ENCODE results near the gene LRRN3. TPM values are rescaled to one million over a fixed set of nuclear protein-coding genes. Genes with fewer than 3 reads are reported as not detected.
"Not testable (repeated sequence)": the region's sequence is repeated elsewhere in the genome, so short reads cannot be mapped to it uniquely, and the experiment has no call there.

LRRN3 gene
- total and polyA plus RNA-seq, 10 of the 15 experiments (the other 5 are each of a cell fraction or from before 2014, with no cell fraction given), result 0.02 to 0.24 (median 0.11) TPM; not detected in 3

- TF ChIP-seq CUX1 (IDR thresholded peaks at IDR 0.05; ENCODE audit: insufficient replicate concordance, low read depth, low read length) (no peak), ZBED1 (IDR thresholded peaks at IDR 0.05; ENCODE audit: borderline replicate concordance) (no peak), ASH2L (IDR thresholded peaks at IDR 0.05; ENCODE audit: borderline replicate concordance, low read depth) (no peak), ZSCAN29 (IDR thresholded peaks at IDR 0.05) (no peak), ELK1 (IDR thresholded peaks at IDR 0.05; ENCODE audit: low read depth, low read length) (no peak)
Observed at GRCh38 chr7:111068618-111069017, 22.3 kb upstream of the LRRN3 start (continued).

- H4K20me1 ChIP-seq (ENCODE audit: control insufficient read depth, insufficient read depth), result no peaks in the 10 kb centered on the region
- no peak for ATAC-seq
- no peaks in the 10 kb centered on the region for H3K27me3 ChIP-seq (replicated peaks in 1 of 2; ENCODE audit: control insufficient read depth in 2 of 2, insufficient read depth in 2 of 2, low read length in 1 of 2)
- POLR2A ChIA-PET, result no interaction called here
- H3K9me3 ChIP-seq (replicated peaks; ENCODE audit: control insufficient read depth, insufficient read depth, low read length), result no peaks in the 10 kb centered on the region
- CTCF ChIA-PET, result no interaction called here
- no peak overlapping the region for H2AFZ ChIP-seq (ENCODE audit: control insufficient read depth, low read depth, low read length)
- H3K36me3 ChIP-seq (ENCODE audit: control insufficient read depth in 2 of 2, insufficient read depth in 2 of 2, low read length in 1 of 2), result no peaks in the 10 kb centered on the region
- RAD21 ChIA-PET (ENCODE audit: unreplicated experiment), result no interaction called here
- H3K27ac ChIP-seq (ENCODE audit: control insufficient read depth, insufficient read depth), result no peak overlapping the region
- TF ChIP-seq EGR1 (IDR thresholded peaks at IDR 0.05; ENCODE audit: borderline replicate concordance in 1 of 2, low read depth in 2 of 2, low read length in 2 of 2), result no peak
- no peak for DNase-seq (ENCODE audit: low read depth, low spot score)
- no TSS peak for BruUV-seq (replicated peaks)
- FAIRE-seq, result no peak
- H3K9ac ChIP-seq (ENCODE audit: control insufficient read depth, insufficient read depth, low read length), result no peak overlapping the region
- in situ Hi-C loops (cut with MboI), result no loop called here
- no peak overlapping the region for H3K4me3 ChIP-seq
- SMC1A ChIA-PET (ENCODE audit: uncharacterized antibody, unreplicated experiment), result no interaction called here
- no peaks in the 10 kb centered on the region for H3K4me1 ChIP-seq (ENCODE audit: control insufficient read depth, insufficient read depth, low read length)
- no peaks in the 10 kb centered on the region for H3K79me2 ChIP-seq (ENCODE audit: control insufficient read depth, insufficient read depth, low read length)
- intact Hi-C loops (cut with micrococcal nuclease; ENCODE audit: unreplicated experiment), result no loop called here
- H3K4me2 ChIP-seq (ENCODE audit: control insufficient read depth, insufficient read depth), result no peak overlapping the region
Observed at GRCh38 chr7:111071556-111071955, 19.4 kb upstream of the LRRN3 start.

- RAD21 ChIA-PET (ENCODE audit: unreplicated experiment), result interaction anchor here (0.7 kb wide), 1 partner anchor 27 kb away, joined by 4 read pairs; no protein-coding TSS in a partner anchor
- BruUV-seq (replicated peaks); FAIRE-seq; CTCF ChIA-PET; H4K20me1 ChIP-seq (ENCODE audit: control insufficient read depth, insufficient read depth); H3K4me1 ChIP-seq (ENCODE audit: control insufficient read depth, insufficient read depth, low read length); SMC1A ChIA-PET (ENCODE audit: uncharacterized antibody, unreplicated experiment); DNase-seq (ENCODE audit: low read depth, low spot score); ATAC-seq; in situ Hi-C loops (cut with MboI); H3K9ac ChIP-seq (ENCODE audit: control insufficient read depth, insufficient read depth, low read length); POLR2A ChIA-PET; intact Hi-C loops (cut with micrococcal nuclease; ENCODE audit: unreplicated experiment); H3K4me3 ChIP-seq; H3K4me2 ChIP-seq (ENCODE audit: control insufficient read depth, insufficient read depth); H3K27ac ChIP-seq (ENCODE audit: control insufficient read depth, insufficient read depth); H3K79me2 ChIP-seq (ENCODE audit: control insufficient read depth, insufficient read depth, low read length); H3K27me3 ChIP-seq (replicated peaks in 1 of 2; ENCODE audit: control insufficient read depth in 2 of 2, insufficient read depth in 2 of 2, low read length in 1 of 2); H2AFZ ChIP-seq (ENCODE audit: control insufficient read depth, low read depth, low read length); H3K9me3 ChIP-seq (replicated peaks; ENCODE audit: control insufficient read depth, insufficient read depth, low read length); H3K36me3 ChIP-seq (ENCODE audit: control insufficient read depth in 2 of 2, insufficient read depth in 2 of 2, low read length in 1 of 2): not testable (repeated sequence)
- WGBS (ENCODE audit: insufficient coverage, insufficient replicate concordance, low lambda C conversion rate, missing lambda C conversion rate), result 74% methylated on average over 8 of the region's 9 CpGs
Observed at GRCh38 chr7:111072658-111073057, 18.3 kb upstream of the LRRN3 start.

Data from GM12878 (cell line).